HepG2 (cell line): ENCODE results near the gene BABAM2. TPM values are rescaled to one million over a fixed set of nuclear protein-coding genes. Genes with fewer than 3 reads are reported as not detected.

Experiments used
- ATAC-seq: fragments of 200-7000 bp; cut with Tn5 transposase; 3 replicates; pipeline ENCODE4 v1.9.1; 2020; ENCODE audit warnings: mild to moderate bottlenecking, moderate library complexity
- BruUV-seq: library from RNA; stranded (reverse); fragments of 400-500 nt; replicated peaks from 2 replicates; lab custom pipeline; 2021; lab: Mats Ljungman, UMichigan
- CTCF ChIA-PET: fragments of 300-600 bp; formaldehyde crosslinking; extraction: SDS; loops from one replicate; lab custom pipeline; 2021; ENCODE audit warnings: low total read pairs, inconsistent platforms, low intra/inter-chr PET ratio; lab: Yijun Ruan, JAX
- POLR2A ChIA-PET: fragments of 350-600 bp; sonication (Branson Sonifier 250); formaldehyde crosslinking; loops from one replicate; lab custom pipeline; 2020; ENCODE audit warnings: antibody characterized with exemption, inconsistent platforms; lab: Yijun Ruan, JAX
- DNase-seq: peaks from one replicate; pipeline ENCODE4 v3.0.0-alpha.2; 2015; ENCODE audit warnings: low spot score
- FAIRE-seq: peaks from 3 replicates; lab custom pipeline; 2011; peaks lifted over from hg19 to GRCh38; lab: Jason Lieb, UNC
- H2AFZ ChIP-seq: one replicate; pipeline ENCODE4 v1.6.1; 2011; ENCODE audit warnings: low read length, inconsistent platforms
- H3K27ac ChIP-seq: fragments of 300-600 bp; 3 replicates; pipeline ENCODE4 v1.8.0; 2011; ENCODE audit warnings: mixed run types, mild to moderate bottlenecking, mixed read lengths, low read length, inconsistent platforms; ENCODE audit not compliant: insufficient read depth; ENCODE audit errors: extremely low read length
- H3K27me3 ChIP-seq, 2 experiments: fragments of 200-600 bp in 1 of 2; 2 replicates in 1 of 2; 3 replicates in 1 of 2; pipeline versions ENCODE4 v1.6.0 to v1.8.0; 2011; ENCODE audit warnings: low read length in 2 of 2, mild to moderate bottlenecking in 2 of 2, moderate library complexity in 2 of 2, inconsistent platforms in 1 of 2; ENCODE audit not compliant: insufficient read depth in 2 of 2, control insufficient read depth in 1 of 2
- H3K36me3 ChIP-seq, 2 experiments: fragments of 200-600 bp in 1 of 2; replicated peaks in 1 of 2; 2 replicates in 1 of 2; 3 replicates in 1 of 2; pipeline versions ENCODE4 v1.5.1 to v1.8.0; 2011; ENCODE audit warnings: low read length in 2 of 2, inconsistent platforms in 1 of 2; ENCODE audit not compliant: insufficient read depth in 2 of 2, control insufficient read depth in 1 of 2
- H3K4me1 ChIP-seq: 2 replicates; pipeline ENCODE4 v1.5.1; 2012; ENCODE audit warnings: low read length, inconsistent platforms; ENCODE audit not compliant: insufficient read depth
- H3K4me2 ChIP-seq: 2 replicates; pipeline ENCODE4 v1.6.0; 2011; ENCODE audit warnings: low read depth, low read length, inconsistent platforms
- H3K4me3 ChIP-seq, 3 experiments: fragments of 200-600 bp in 1 of 3; sonication (generic), shearing (Covaris generic) in 1 of 3; replicated peaks in 1 of 3; 2 replicates each; pipeline ENCODE4 v1.5.1; 2011 to 2016; ENCODE audit warnings: low read length in 3 of 3, inconsistent platforms in 2 of 3, low read depth in 2 of 3, mild to moderate bottlenecking in 2 of 3, control low read depth in 1 of 3, mixed read lengths in 1 of 3; ENCODE audit not compliant: insufficient read depth in 1 of 3
- H3K79me2 ChIP-seq: one replicate; pipeline ENCODE4 v1.6.1; 2011; ENCODE audit warnings: low read length, inconsistent platforms; ENCODE audit not compliant: insufficient read depth
- H3K9ac ChIP-seq: 2 replicates; pipeline ENCODE4 v1.6.0; 2011; ENCODE audit warnings: mild to moderate bottlenecking, low read depth, low read length, inconsistent platforms; ENCODE audit not compliant: insufficient read depth
- H3K9me3 ChIP-seq: 2 replicates; pipeline ENCODE4 v1.5.1; 2012; ENCODE audit warnings: mild to moderate bottlenecking, low read length
- H4K20me1 ChIP-seq: 2 replicates; pipeline ENCODE4 v1.6.0; 2011; ENCODE audit warnings: inconsistent platforms, mild to moderate bottlenecking, low read length, moderate library complexity; ENCODE audit not compliant: insufficient read depth
- JUN ChIP-seq: sonication (generic); formaldehyde crosslinking; IDR thresholded peaks from 2 replicates; pipeline ENCODE4 v1.4.0; 2020; ENCODE audit warnings: mild to moderate bottlenecking, missing genetic modification reagents
- MLLT10 ChIP-seq: sonication (generic); formaldehyde crosslinking; IDR thresholded peaks from 2 replicates; pipeline ENCODE4 v1.4.0; 2020; ENCODE audit warnings: missing genetic modification reagents
- NONO ChIP-seq, 2 experiments: fragments of 450-650 bp in 1 of 2; sonication (generic) in 1 of 2; formaldehyde crosslinking in 1 of 2; IDR thresholded peaks in 1 of 2; conservative IDR thresholded peaks in 1 of 2; 2 replicates each; pipeline versions ENCODE4 v1.6.1 to v1.8.0; 2017 to 2022; ENCODE audit warnings: mild to moderate bottlenecking in 1 of 2, missing genetic modification reagents in 1 of 2, moderate library complexity in 1 of 2
- RFXAP ChIP-seq: sonication (generic); formaldehyde crosslinking; IDR thresholded peaks from 2 replicates; pipeline ENCODE4 v1.4.0; 2020; ENCODE audit warnings: missing genetic modification reagents, borderline replicate concordance
- SIX1 ChIP-seq: sonication (generic); formaldehyde crosslinking; IDR thresholded peaks from 2 replicates; pipeline ENCODE4 v1.4.0; 2020; ENCODE audit warnings: missing genetic modification reagents, borderline replicate concordance
- in situ Hi-C: cut with HindIII; loops from 2 replicates; pipeline ENCODE4 v1.10.0; 2017; ENCODE audit warnings: low pct_unique_long_range_greater_than_20kb; ENCODE audit not compliant: extremely low pct_ligation_motif_present
- intact Hi-C: fragments of 100-400 bp; cut with micrococcal nuclease; formaldehyde crosslinking; loops from one replicate; pipeline ENCODE4 v1.10.0; 2022; ENCODE audit not compliant: unreplicated experiment
- polyA plus RNA-seq, 8 experiments: library from polyadenylated mRNA; depleted of rRNA in 3 of 8; stranded (reverse) in 7 of 8; unstranded in 1 of 8; fragments of >200 nt; fragmentation: Illumina TruSeq in 4 of 8; extraction: Trizol in 4 of 8; gene quantifications; 2 replicates each; pipeline versions ENCODE4 v1.2.1 to v1.2.3, GENCODE V29; 2011 to 2016; ENCODE audit warnings: low read depth in 4 of 8, missing spikeins in 1 of 8, mixed read lengths in 1 of 8; ENCODE audit not compliant: insufficient read depth in 1 of 8
- total RNA-seq, 5 experiments: library from RNA; depleted of rRNA; stranded (reverse); fragments of >200 nt; fragmentation: Illumina TruSeq; extraction: Trizol; gene quantifications; 2 replicates each; pipeline ENCODE4 v1.2.3, GENCODE V29; 2016; ENCODE audit warnings: low read depth in 1 of 5
- TF ChIP-seq, protein P1 (sequence below): sonication (generic); formaldehyde crosslinking; IDR thresholded peaks from 2 replicates; pipeline ENCODE4 v1.4.0; 2020; ENCODE audit warnings: missing genetic modification reagents
- TF ChIP-seq, protein P2 (sequence below): sonication (generic); formaldehyde crosslinking; IDR thresholded peaks from 2 replicates; pipeline ENCODE4 v1.4.0; 2020; ENCODE audit warnings: missing genetic modification reagents

Gene BABAM2
- total and polyA plus RNA-seq, 2 of the 13 experiments (the other 11 are each of a cell fraction or from before 2014, with no cell fraction given): 24.9 to 28.0 TPM

DNA sequence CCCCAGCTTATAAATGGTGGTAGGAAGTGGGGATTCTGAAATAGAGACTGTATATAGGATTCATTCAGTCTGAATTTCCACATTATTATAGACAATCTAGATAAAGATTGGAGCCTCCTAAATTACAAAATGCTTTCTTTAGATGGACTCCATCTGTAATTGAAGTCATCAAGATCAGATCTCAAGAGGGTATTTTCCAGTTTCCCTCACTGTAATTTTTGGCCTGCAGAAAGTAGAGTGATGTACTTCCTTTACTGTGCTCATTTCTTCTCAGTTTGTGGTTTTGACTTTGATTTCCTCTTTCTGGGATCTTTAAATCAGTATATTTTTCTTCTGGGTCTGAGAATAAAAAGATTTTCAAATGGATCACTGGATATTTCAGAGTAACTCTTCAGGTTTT, 7.2 kb downstream of the BABAM2 start:
- DNase-seq (no peak), ATAC-seq (no peak), FAIRE-seq (no peak)
- no peak for TF ChIP-seq SIX1
- TF ChIP-seq, protein P1, sequence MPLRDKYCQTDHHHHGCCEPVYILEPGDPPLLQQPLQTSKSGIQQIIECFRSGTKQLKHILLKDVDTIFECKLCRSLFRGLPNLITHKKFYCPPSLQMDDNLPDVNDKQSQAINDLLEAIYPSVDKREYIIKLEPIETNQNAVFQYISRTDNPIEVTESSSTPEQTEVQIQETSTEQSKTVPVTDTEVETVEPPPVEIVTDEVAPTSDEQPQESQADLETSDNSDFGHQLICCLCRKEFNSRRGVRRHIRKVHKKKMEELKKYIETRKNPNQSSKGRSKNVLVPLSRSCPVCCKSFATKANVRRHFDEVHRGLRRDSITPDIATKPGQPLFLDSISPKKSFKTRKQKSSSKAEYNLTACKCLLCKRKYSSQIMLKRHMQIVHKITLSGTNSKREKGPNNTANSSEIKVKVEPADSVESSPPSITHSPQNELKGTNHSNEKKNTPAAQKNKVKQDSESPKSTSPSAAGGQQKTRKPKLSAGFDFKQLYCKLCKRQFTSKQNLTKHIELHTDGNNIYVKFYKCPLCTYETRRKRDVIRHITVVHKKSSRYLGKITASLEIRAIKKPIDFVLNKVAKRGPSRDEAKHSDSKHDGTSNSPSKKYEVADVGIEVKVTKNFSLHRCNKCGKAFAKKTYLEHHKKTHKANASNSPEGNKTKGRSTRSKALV (CRISPR knock-in tag): no peak
- TF ChIP-seq NONO (IDR thresholded peaks at IDR 0.05): no peak
- no peak for TF ChIP-seq NONO (CRISPR knock-in tag; conservative IDR thresholded peaks at IDR 0.05)
- TF ChIP-seq, protein P2, sequence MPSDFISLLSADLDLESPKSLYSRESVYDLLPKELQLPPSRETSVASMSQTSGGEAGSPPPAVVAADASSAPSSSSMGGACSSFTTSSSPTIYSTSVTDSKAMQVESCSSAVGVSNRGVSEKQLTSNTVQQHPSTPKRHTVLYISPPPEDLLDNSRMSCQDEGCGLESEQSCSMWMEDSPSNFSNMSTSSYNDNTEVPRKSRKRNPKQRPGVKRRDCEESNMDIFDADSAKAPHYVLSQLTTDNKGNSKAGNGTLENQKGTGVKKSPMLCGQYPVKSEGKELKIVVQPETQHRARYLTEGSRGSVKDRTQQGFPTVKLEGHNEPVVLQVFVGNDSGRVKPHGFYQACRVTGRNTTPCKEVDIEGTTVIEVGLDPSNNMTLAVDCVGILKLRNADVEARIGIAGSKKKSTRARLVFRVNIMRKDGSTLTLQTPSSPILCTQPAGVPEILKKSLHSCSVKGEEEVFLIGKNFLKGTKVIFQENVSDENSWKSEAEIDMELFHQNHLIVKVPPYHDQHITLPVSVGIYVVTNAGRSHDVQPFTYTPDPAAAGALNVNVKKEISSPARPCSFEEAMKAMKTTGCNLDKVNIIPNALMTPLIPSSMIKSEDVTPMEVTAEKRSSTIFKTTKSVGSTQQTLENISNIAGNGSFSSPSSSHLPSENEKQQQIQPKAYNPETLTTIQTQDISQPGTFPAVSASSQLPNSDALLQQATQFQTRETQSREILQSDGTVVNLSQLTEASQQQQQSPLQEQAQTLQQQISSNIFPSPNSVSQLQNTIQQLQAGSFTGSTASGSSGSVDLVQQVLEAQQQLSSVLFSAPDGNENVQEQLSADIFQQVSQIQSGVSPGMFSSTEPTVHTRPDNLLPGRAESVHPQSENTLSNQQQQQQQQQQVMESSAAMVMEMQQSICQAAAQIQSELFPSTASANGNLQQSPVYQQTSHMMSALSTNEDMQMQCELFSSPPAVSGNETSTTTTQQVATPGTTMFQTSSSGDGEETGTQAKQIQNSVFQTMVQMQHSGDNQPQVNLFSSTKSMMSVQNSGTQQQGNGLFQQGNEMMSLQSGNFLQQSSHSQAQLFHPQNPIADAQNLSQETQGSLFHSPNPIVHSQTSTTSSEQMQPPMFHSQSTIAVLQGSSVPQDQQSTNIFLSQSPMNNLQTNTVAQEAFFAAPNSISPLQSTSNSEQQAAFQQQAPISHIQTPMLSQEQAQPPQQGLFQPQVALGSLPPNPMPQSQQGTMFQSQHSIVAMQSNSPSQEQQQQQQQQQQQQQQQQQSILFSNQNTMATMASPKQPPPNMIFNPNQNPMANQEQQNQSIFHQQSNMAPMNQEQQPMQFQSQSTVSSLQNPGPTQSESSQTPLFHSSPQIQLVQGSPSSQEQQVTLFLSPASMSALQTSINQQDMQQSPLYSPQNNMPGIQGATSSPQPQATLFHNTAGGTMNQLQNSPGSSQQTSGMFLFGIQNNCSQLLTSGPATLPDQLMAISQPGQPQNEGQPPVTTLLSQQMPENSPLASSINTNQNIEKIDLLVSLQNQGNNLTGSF (CRISPR knock-in tag): no peak
- no peak for TF ChIP-seq JUN
- no peak for TF ChIP-seq RFXAP (CRISPR knock-in tag)
- no peak for TF ChIP-seq MLLT10 (CRISPR knock-in tag)
- in situ Hi-C loops (no loop called here), intact Hi-C loops (loop anchor here (10.0 kb wide), 1 partner anchor 173 kb away; no protein-coding TSS in a partner anchor)
- H3K4me1 ChIP-seq: no peaks in the 10 kb centered on the region; the same call in 1 of the 2 replicates
- no peak overlapping the region for H3K9ac ChIP-seq
- ChIA-PET CTCF (no interaction called here), POLR2A (no interaction called here)
- H3K9me3 ChIP-seq: no peaks in the 10 kb centered on the region
- H4K20me1 ChIP-seq: no peaks in the 10 kb centered on the region
- BruUV-seq: no TSS peak
- H3K79me2 ChIP-seq: peaks cover 4% of the 10 kb centered on the region
- no peak overlapping the region for H3K4me2 ChIP-seq
- H3K4me3 ChIP-seq: no peak overlapping the region
- no peaks in the 10 kb centered on the region for H3K27me3 ChIP-seq
- peaks cover 8 to 47% of the 10 kb centered on the region in 2 experiments for H3K36me3 ChIP-seq
- H2AFZ ChIP-seq: no peak overlapping the region
- H3K27ac ChIP-seq: no peak overlapping the region
